Caki2 (cell line): ENCODE data around the gene VWCE. TPM values are rescaled to one million over a fixed set of nuclear protein-coding genes. Genes with fewer than 3 reads are reported as not detected.
A peak's percentile ranks its signal among the peaks of the same experiment; 100 is the strongest.

ENCODE experiments used
- DNase-seq: peaks from one replicate; pipeline ENCODE4 v3.0.0-alpha.2; 2015; ENCODE audit warnings: low read depth
- in situ Hi-C: cut with HindIII; loops from 2 replicates; pipeline ENCODE4 v1.10.0; 2016; ENCODE audit warnings: low sequenced_read_pairs, low pct_unique_long_range_greater_than_20kb, mixed read lengths
- total RNA-seq: library from RNA; depleted of rRNA; stranded (reverse); fragments of >200 nt; shearing (Covaris generic); gene quantifications from 2 replicates; pipeline ENCODE4 v1.2.3, GENCODE V29; 2014; ENCODE audit warnings: low replicate concordance

The VWCE gene
- total RNA-seq, 1 experiment from 2014 or later = not detected

- no peak for DNase-seq
- in situ Hi-C loops = no loop called here
Measured at GRCh38 chr11:61331651-61332050, 36.5 kb upstream of the VWCE start.

GRCh38 chr11:61329871-61330270 lies 34.8 kb upstream of the VWCE start:
- no peak for DNase-seq
- in situ Hi-C loops = no loop called here

- in situ Hi-C loops = no loop called here
- no peak for DNase-seq
Measured at GRCh38 chr11:61328351-61328750, 33.2 kb upstream of the VWCE start.

DNA sequence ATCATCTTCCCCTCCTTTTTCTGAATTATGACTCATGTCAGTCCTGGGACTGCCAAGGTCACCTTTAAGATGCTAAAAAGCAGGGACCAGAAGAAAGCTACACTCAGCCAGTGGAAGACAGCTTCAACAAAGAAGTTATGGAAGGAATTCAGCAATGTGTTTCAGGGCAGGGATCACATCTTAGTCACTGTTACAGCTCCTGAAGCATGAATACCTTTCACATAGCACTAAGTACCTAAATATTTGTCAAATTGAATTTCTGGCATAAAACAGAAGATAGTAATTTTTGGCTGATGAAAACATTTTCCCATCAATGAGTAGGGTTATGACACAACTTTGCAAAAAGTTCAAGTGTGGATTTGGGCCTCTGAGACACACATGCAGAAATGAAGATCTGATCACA lies 32.6 kb upstream of the VWCE start:
- in situ Hi-C loops = no loop called here
- no peak for DNase-seq

DNA sequence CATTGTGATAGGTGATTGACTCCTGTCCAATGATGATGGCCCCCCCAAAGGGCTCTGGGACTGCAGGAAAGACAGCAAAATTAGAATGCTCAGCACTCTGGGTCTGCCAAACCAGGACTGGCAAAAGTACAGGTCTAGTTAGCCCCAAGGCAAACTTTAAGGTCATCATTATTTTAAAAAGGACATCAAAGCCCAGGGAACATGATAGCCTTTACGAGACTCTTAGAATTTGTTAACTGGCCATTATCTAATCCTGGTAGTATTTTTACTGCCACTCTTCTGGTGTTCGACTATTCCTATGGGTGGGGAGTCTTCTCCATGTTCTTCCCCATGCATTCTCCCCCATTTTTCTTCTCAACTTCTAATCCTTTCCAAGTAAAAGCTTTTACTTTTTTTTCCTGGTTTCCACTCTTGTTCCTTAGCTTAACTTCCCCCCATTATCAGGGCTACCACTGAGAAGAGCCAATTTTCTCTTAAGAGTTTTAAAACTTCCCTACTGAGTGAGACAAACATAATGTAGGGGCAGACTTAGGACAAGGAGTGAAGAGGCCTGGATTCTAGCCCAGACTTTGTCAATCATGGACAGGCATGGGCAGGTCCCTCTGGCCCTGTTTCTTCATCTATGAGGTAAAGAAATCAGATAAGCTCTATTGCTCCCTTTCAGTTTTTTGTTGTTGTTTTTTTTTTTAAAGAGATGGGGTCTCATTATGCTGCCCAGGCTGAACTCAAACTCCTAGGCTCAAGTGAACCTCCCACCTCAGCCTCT lies 30.7 kb upstream of the VWCE start:
- DNase-seq = no peak
- in situ Hi-C loops = no loop called here

DNA sequence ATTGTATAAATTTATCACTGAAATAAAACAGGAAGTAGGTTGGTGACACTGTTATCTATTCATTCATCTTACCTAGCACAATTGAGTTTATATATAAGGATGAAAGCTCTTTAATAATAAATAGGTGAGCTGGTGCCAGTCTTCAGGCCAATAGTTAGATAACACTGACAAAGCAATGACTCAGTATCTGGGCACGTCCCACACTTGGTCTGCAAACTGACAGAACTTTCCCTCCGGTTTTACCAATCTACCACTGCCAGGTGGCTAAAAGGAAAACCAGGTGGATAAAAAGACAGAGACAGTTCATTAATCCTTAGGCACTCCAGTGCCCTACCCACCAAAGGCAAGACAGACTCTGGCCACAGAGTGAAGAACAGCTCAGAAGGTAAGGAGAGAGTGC lies 20.1 kb upstream of the VWCE start:
- in situ Hi-C loops = no loop called here
- peak; percentile 19 for DNase-seq

GRCh38 chr11:61310749-61311148 lies 15.6 kb upstream of the VWCE start:
- in situ Hi-C loops = no loop called here
- DNase-seq = no peak

GRCh38 chr11:61309739-61310138 lies 14.6 kb upstream of the VWCE start:
- in situ Hi-C loops = no loop called here
- no peak for DNase-seq

- in situ Hi-C loops = no loop called here
- no peak for DNase-seq
Measured at GRCh38 chr11:61309141-61309540, 14.0 kb upstream of the VWCE start.

- no peak for DNase-seq
- in situ Hi-C loops = no loop called here
Measured at GRCh38 chr11:61307354-61307753, 12.2 kb upstream of the VWCE start.

DNA sequence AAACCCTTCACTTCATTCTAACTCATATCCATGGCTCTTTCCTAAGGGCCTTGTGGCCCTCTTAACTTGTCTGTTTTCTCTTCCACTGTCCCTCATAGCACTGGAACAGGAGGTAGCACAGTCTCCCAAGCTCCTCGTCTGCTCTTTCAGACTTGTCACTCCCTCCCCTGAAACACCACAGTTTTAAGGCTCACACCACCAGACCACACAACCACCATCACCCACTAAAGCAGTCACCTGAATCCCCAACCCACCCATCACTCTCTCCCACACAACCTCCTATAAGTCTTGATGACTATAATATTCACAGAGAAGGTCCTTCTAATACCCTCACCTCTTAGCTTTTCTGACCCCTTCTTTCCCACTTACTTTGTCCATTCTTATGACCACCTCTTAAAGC lies 11.1 kb upstream of the VWCE start:
- in situ Hi-C loops = no loop called here
- DNase-seq = no peak

DNA sequence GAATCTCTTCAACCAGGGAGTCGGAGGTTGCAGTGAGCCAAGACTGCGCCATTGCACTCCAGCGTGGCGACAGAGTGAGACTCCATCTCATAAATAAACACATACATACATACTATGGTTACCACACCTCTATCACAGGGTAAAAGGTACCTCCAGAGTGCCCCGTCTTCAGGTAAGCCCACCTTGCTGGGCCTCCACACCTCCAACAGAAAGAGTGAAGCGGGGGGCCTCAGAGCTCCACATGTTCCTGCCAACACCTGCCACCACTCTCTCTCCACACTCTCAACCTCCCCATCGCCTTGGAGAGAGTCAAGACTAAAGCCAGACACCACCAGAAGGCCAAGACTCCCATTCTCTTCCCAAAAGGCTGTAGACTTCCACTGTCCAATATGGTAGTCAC lies 10.3 kb upstream of the VWCE start:
- DNase-seq = no peak
- in situ Hi-C loops = no loop called here

- in situ Hi-C loops = no loop called here
Measured at GRCh38 chr11:61303725-61304124, 8.6 kb upstream of the VWCE start.

GRCh38 chr11:61302550-61302949 lies 7.4 kb upstream of the VWCE start:
- DNase-seq = no peak
- in situ Hi-C loops = no loop called here

More at GRCh38 chr11:61303725-61304124, 8.6 kb upstream of the VWCE start:
- no peak for DNase-seq

- in situ Hi-C loops = no loop called here
- no peak for DNase-seq
Measured at GRCh38 chr11:61298663-61299244, 3.6 kb upstream of the VWCE start.

DNA sequence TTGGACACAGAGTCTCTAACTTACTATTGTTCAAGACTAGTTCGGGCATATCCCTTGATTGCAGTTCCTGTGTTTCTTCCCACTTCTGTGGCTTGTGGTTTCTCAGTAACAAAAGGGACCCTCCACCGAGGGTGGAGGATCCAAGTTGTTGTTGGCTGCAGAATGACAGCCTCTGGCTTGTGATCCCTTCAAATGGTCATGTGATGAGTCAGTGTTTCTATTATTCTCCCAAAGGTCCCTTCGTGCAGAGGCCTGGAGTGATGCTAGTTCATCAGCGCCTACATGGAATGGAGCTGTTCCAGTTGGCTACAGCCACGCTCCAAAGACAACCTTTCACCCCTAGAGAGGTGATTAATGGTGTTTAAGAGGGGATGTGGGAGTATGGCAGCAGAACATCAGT lies 2.6 kb upstream of the VWCE start:
- peak; percentile 92 for DNase-seq
- in situ Hi-C loops = no loop called here

GRCh38 chr11:61297341-61297740 lies 2.2 kb upstream of the VWCE start:
- DNase-seq = no peak

DNA sequence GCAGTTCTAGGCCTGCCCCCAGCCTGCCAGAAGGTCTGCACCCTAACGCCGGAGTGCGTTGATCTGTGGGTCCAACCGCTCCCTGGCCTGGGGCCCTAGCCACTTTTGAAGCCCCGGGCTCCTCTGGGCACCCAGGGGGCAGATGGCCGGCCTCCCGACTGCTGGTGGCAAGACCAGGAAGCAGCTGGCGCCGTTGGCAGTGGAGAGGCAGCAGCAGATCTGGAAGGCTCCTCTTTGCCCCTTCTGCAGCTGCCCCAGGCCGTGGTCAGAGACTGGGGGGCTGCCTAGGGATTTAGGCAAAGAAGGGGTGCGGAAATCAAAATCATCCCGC lies 445 bp upstream of the VWCE start:
- in situ Hi-C loops = no loop called here
- no peak for DNase-seq

More at GRCh38 chr11:61297341-61297740, 2.2 kb upstream of the VWCE start:
- in situ Hi-C loops = no loop called here

- in situ Hi-C loops = no loop called here
- peak; percentile 36 for DNase-seq
Measured at GRCh38 chr11:61293867-61294716, 1.0 kb downstream of the VWCE start.
